ENCODE results near the gene PIP4K2C.
"Not testable (repeated sequence)": the region's sequence is repeated elsewhere in the genome, so short reads cannot be mapped to it uniquely, and the experiment has no call there.

PIP4K2C gene

GRCh38 chr12:57560516-57560915 lies 30.5 kb upstream of the PIP4K2C start:
- DNase-seq: no peak

GRCh38 chr12:57561117-57561516 lies 29.9 kb upstream of the PIP4K2C start:
- not testable (repeated sequence) for DNase-seq

- no peak for DNase-seq
Observed at GRCh38 chr12:57563358-57563757, 27.6 kb upstream of the PIP4K2C start.

GRCh38 chr12:57564178-57564740 lies 26.7 kb upstream of the PIP4K2C start:
- no peak for DNase-seq

GRCh38 chr12:57568838-57569237 lies 22.2 kb upstream of the PIP4K2C start:
- DNase-seq: no peak

GRCh38 chr12:57569858-57570257 lies 21.1 kb upstream of the PIP4K2C start:
- DNase-seq: no peak

- not testable (repeated sequence) for DNase-seq
Observed at GRCh38 chr12:57570438-57570837, 20.6 kb upstream of the PIP4K2C start.

- no peak for DNase-seq
Observed at GRCh38 chr12:57571926-57572762, 18.8 kb upstream of the PIP4K2C start.

- no peak for DNase-seq
Observed at GRCh38 chr12:57574795-57575194, 16.2 kb upstream of the PIP4K2C start.

- no peak for DNase-seq
Observed at GRCh38 chr12:57575771-57576612, 15.0 kb upstream of the PIP4K2C start.

- no peak for DNase-seq
Observed at GRCh38 chr12:57576613-57577160, 14.3 kb upstream of the PIP4K2C start.

- no peak for DNase-seq
Observed at GRCh38 chr12:57577981-57578758, 12.8 kb upstream of the PIP4K2C start.

GRCh38 chr12:57579011-57579410 lies 12.0 kb upstream of the PIP4K2C start:
- DNase-seq: no peak

- DNase-seq: no peak
Observed at GRCh38 chr12:57579677-57580465, 11.1 kb upstream of the PIP4K2C start.

- DNase-seq: no peak
Observed at GRCh38 chr12:57580466-57580795, 10.6 kb upstream of the PIP4K2C start.

- DNase-seq: no peak
Observed at GRCh38 chr12:57581802-57582201, 9.2 kb upstream of the PIP4K2C start.

GRCh38 chr12:57582440-57582839 lies 8.6 kb upstream of the PIP4K2C start:
- DNase-seq: no peak

GRCh38 chr12:57583008-57583831 lies 7.8 kb upstream of the PIP4K2C start:
- peak; percentile 74 for DNase-seq

GRCh38 chr12:57584050-57584449 lies 6.9 kb upstream of the PIP4K2C start:
- no peak for DNase-seq

GRCh38 chr12:57584690-57585089 lies 6.3 kb upstream of the PIP4K2C start:
- no peak for DNase-seq

GRCh38 chr12:57585156-57585555 lies 5.8 kb upstream of the PIP4K2C start:
- no peak for DNase-seq

All from NCI-H2029 (cell line).